ENCODE data around the gene MPO.

DNA sequence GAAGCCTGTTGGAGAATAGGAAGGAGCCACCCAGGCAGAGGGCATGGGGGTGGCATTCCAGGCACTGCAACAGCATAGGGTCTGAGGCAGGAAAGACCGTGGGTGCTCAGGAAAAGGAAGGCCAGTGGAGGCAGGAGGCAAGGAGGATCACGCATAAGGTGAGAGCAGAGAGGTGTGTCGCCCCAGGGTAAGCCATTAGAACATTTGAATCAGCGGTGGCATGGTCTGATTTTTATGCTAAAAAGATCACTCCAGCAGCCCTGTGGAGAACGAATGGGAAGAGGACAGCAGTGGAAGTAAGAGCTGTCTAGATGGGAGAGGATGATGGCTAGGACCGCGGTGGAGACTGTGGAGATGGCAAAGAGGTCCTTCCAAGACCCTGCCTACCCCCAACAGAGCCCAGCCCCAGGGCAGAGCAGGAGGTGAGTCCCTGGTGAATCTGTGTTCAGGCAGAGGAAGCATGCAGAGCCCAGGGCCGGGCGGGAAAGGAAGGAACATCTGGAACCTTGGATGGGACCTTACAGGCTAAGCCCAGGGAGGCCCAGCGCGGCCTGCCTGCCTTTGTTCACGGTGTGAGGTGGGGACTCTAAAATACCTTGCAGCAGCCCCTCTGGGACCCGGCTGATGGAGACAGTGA, 34.5 kb downstream of the MPO start:
- TF ChIP-seq ZBTB21 (CRISPR knock-in tag; IDR thresholded peaks at IDR 0.05; ENCODE audit: borderline replicate concordance), result no peak
- no peak for TF ChIP-seq ATF6 (CRISPR knock-in tag; IDR thresholded peaks at IDR 0.05)
